ENCODE data around the gene YIPF4.

GRCh38 chr2:32355976-32356680 is 78.4 kb downstream of the YIPF4 start:
- TF ChIP-seq, protein P1, sequence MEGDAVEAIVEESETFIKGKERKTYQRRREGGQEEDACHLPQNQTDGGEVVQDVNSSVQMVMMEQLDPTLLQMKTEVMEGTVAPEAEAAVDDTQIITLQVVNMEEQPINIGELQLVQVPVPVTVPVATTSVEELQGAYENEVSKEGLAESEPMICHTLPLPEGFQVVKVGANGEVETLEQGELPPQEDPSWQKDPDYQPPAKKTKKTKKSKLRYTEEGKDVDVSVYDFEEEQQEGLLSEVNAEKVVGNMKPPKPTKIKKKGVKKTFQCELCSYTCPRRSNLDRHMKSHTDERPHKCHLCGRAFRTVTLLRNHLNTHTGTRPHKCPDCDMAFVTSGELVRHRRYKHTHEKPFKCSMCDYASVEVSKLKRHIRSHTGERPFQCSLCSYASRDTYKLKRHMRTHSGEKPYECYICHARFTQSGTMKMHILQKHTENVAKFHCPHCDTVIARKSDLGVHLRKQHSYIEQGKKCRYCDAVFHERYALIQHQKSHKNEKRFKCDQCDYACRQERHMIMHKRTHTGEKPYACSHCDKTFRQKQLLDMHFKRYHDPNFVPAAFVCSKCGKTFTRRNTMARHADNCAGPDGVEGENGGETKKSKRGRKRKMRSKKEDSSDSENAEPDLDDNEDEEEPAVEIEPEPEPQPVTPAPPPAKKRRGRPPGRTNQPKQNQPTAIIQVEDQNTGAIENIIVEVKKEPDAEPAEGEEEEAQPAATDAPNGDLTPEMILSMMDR (IDR thresholded peaks at IDR 0.05): no peak
- no peak for TF ChIP-seq POLR2AphosphoS5 (IDR thresholded peaks at IDR 0.05)
- no peak for TF ChIP-seq POLR2A (IDR thresholded peaks at IDR 0.05)
- TF ChIP-seq EP300 (IDR thresholded peaks at IDR 0.05): no peak

Data from gastroesophageal sphincter (tissue), 3 donors.